Loucy (cell line): ENCODE measurements around the gene KLHL25.

Experiments used
- H2AFZ ChIP-seq: fragments of 200-600 bp; sonication (generic); 2 replicates; pipeline ENCODE4 v1.6.0; 2016; ENCODE audit warnings: antibody characterized with exemption, mild to moderate bottlenecking, low read length, moderate library complexity
- H3F3A ChIP-seq: fragments of 200-600 bp; 2 replicates; pipeline ENCODE4 v1.6.0; 2016; ENCODE audit warnings: antibody characterized with exemption, low read depth, mild to moderate bottlenecking
- H3K27me3 ChIP-seq: fragments of 200-600 bp; sonication (generic); 2 replicates; pipeline ENCODE4 v1.6.1; 2014; ENCODE audit warnings: low read length, mild to moderate bottlenecking; ENCODE audit not compliant: insufficient read depth, poor library complexity, severe bottlenecking
- H3K36me3 ChIP-seq: fragments of 200-600 bp; sonication (generic); 2 replicates; pipeline ENCODE4 v1.6.1; 2016; ENCODE audit warnings: low read length; ENCODE audit not compliant: insufficient read depth
- H3K4me1 ChIP-seq: fragments of 200-600 bp; sonication (generic); 2 replicates; pipeline ENCODE4 v1.5.1; 2014; ENCODE audit warnings: low read length, mild to moderate bottlenecking; ENCODE audit not compliant: insufficient read depth, poor library complexity, severe bottlenecking
- H3K4me2 ChIP-seq: fragments of 200-600 bp; sonication (generic); 2 replicates; pipeline ENCODE4 v1.6.0; 2014; ENCODE audit warnings: antibody characterized with exemption, low read length, low read depth, mild to moderate bottlenecking; ENCODE audit not compliant: poor library complexity, severe bottlenecking
- H3K4me3 ChIP-seq: fragments of 200-600 bp; sonication (generic); 2 replicates; pipeline ENCODE4 v1.5.1; 2014; ENCODE audit warnings: low read length, mild to moderate bottlenecking, mixed read lengths; ENCODE audit not compliant: poor library complexity, severe bottlenecking
- H3K79me2 ChIP-seq: fragments of 200-600 bp; sonication (generic); 2 replicates; pipeline ENCODE4 v1.6.1; 2014; ENCODE audit warnings: low read length; ENCODE audit not compliant: insufficient read depth
- H3K9ac ChIP-seq: fragments of 200-600 bp; sonication (generic); 2 replicates; pipeline ENCODE4 v1.6.0; 2014; ENCODE audit warnings: mild to moderate bottlenecking, low read depth, low read length, moderate library complexity; ENCODE audit not compliant: poor library complexity, severe bottlenecking
- H3K9me2 ChIP-seq: fragments of 200-600 bp; sonication (generic); replicated peaks from 2 replicates; pipeline ENCODE4 v1.6.1; 2016; ENCODE audit warnings: low read depth, low read length, mixed read lengths
- H3K9me3 ChIP-seq: fragments of 200-600 bp; sonication (generic); 2 replicates; pipeline ENCODE4 v1.6.1; 2014; ENCODE audit warnings: mild to moderate bottlenecking, antibody characterized with exemption, low read length, low read depth; ENCODE audit not compliant: insufficient read depth
- H4K20me1 ChIP-seq: fragments of 200-600 bp; sonication (generic); 2 replicates; pipeline ENCODE4 v1.6.0; 2014; ENCODE audit warnings: antibody characterized with exemption, low read length, mild to moderate bottlenecking; ENCODE audit not compliant: insufficient read depth, poor library complexity, severe bottlenecking
- EZH2phosphoT487 ChIP-seq: fragments of 200-600 bp; IDR thresholded peaks from 2 replicates; pipeline ENCODE4 v1.6.1; 2018; ENCODE audit warnings: antibody characterized with exemption, mild to moderate bottlenecking, moderate library complexity, borderline replicate concordance
- TF ChIP-seq, protein P1 (sequence below): fragments of 200-600 bp; sonication (generic); conservative IDR thresholded peaks from 2 replicates; pipeline ENCODE4 v1.5.1; 2014; ENCODE audit warnings: mild to moderate bottlenecking, antibody characterized with exemption, low read length

Gene KLHL25

DNA sequence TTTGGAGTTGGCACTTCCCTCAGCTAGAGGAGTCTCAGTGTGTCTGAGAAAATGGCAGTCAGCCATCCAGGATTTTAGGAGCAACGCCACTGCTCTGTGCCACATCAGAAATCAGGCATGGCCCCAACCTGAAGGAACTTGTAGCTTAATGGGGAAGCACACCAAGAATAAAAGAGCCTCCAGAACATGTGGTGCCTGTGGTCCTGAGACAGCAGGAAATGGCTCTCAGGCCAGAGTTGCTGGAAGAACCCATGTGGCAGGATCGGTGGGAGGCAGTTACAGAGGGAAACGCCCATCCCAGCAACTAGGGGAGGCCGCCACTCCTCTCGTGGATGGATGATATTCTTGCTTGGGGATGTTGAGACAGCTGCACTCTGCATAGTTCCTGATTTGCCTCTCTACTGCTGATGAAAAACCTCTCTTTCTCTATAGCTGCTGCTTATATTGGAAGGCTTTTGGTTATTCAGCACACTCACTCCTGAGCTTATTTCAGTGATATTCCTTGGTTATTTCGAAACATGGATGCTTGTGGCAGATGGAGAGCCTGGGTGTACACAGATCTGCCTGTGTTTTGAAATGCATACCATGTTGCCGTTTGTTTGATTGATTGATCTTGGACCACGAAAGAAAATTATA is 52.4 kb downstream of the KLHL25 start:
- no peaks in the 10 kb centered on the region for H3F3A ChIP-seq
- no peaks in the 10 kb centered on the region for H3K79me2 ChIP-seq
- no peaks in the 10 kb centered on the region for H3K4me1 ChIP-seq
- H3K9me2 ChIP-seq = no peaks in the 10 kb centered on the region
- H3K9ac ChIP-seq = no peak overlapping the region
- H3K9me3 ChIP-seq = no peaks in the 10 kb centered on the region
- no peaks in the 10 kb centered on the region for H4K20me1 ChIP-seq
- H3K27me3 ChIP-seq = no peaks in the 10 kb centered on the region
- no peak overlapping the region for H3K4me2 ChIP-seq
- no peak overlapping the region for H3K4me3 ChIP-seq
- TF ChIP-seq EZH2phosphoT487 = no peak
- peaks cover 89% of the 10 kb centered on the region for H3K36me3 ChIP-seq
- no peak overlapping the region for H2AFZ ChIP-seq

DNA sequence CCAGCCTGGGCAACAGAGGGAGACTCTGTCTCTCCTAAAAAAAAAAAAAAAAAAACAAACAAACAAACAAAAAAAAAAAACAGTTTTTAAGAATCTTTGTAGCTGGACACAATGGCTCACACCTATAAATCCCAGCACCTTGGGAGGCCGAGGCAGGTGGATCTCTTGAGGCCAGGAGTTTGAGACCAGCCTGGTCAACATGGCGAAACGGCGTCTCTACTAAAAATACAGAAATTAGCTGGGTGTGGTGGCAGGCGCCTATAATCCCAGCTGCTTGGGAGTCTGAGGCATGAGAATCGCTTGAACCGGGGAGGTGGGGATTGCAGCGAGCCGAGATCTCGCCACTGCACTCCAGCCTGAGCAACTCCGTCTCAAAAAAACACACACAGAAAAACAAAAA is 53.1 kb downstream of the KLHL25 start:
- peaks cover 89% of the 10 kb centered on the region for H3K36me3 ChIP-seq
- H3K79me2 ChIP-seq = no peaks in the 10 kb centered on the region
- H3K9me2 ChIP-seq = no peaks in the 10 kb centered on the region
- H3F3A ChIP-seq = no peaks in the 10 kb centered on the region
- no peak overlapping the region for H3K9ac ChIP-seq
- H2AFZ ChIP-seq = no peak overlapping the region
- no peaks in the 10 kb centered on the region for H3K9me3 ChIP-seq
- H3K4me3 ChIP-seq = no peak overlapping the region
- no peaks in the 10 kb centered on the region for H3K27me3 ChIP-seq
- H3K4me1 ChIP-seq = no peaks in the 10 kb centered on the region
- TF ChIP-seq, protein P1, sequence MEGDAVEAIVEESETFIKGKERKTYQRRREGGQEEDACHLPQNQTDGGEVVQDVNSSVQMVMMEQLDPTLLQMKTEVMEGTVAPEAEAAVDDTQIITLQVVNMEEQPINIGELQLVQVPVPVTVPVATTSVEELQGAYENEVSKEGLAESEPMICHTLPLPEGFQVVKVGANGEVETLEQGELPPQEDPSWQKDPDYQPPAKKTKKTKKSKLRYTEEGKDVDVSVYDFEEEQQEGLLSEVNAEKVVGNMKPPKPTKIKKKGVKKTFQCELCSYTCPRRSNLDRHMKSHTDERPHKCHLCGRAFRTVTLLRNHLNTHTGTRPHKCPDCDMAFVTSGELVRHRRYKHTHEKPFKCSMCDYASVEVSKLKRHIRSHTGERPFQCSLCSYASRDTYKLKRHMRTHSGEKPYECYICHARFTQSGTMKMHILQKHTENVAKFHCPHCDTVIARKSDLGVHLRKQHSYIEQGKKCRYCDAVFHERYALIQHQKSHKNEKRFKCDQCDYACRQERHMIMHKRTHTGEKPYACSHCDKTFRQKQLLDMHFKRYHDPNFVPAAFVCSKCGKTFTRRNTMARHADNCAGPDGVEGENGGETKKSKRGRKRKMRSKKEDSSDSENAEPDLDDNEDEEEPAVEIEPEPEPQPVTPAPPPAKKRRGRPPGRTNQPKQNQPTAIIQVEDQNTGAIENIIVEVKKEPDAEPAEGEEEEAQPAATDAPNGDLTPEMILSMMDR = no peak
- H3K4me2 ChIP-seq = no peak overlapping the region
- H4K20me1 ChIP-seq = no peaks in the 10 kb centered on the region

DNA sequence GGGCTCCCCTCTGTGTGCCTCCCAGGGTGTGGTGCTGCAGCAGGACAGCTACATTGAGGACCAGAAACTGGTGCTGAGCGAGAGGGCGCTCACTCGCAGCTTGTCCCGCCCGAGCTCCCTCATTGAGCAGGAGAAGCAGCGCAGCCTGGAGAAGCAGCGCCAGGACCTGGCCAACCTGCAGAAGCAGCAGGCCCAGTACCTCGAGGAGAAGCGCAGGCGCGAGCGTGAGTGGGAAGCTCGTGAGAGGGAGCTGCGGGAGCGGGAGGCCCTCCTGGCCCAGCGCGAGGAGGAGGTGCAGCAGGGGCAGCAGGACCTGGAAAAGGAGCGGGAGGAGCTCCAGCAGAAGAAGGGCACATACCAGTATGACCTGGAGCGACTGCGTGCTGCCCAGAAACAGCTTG is 53.7 kb downstream of the KLHL25 start:
- Histone ChIP-seq H3F3A (no peaks in the 10 kb centered on the region), H3K36me3 (peaks cover 89% of the 10 kb centered on the region), H3K9me2 (no peaks in the 10 kb centered on the region), H3K4me1 (no peaks in the 10 kb centered on the region), H3K27me3 (no peaks in the 10 kb centered on the region), H3K4me2 (no peak overlapping the region), H3K79me2 (no peaks in the 10 kb centered on the region), H4K20me1 (no peaks in the 10 kb centered on the region), H3K9me3 (no peaks in the 10 kb centered on the region), H2AFZ (no peak overlapping the region), H3K9ac (no peak overlapping the region), H3K4me3 (no peak overlapping the region)
- TF ChIP-seq, protein P1 = no peak
- no peak for TF ChIP-seq EZH2phosphoT487

DNA sequence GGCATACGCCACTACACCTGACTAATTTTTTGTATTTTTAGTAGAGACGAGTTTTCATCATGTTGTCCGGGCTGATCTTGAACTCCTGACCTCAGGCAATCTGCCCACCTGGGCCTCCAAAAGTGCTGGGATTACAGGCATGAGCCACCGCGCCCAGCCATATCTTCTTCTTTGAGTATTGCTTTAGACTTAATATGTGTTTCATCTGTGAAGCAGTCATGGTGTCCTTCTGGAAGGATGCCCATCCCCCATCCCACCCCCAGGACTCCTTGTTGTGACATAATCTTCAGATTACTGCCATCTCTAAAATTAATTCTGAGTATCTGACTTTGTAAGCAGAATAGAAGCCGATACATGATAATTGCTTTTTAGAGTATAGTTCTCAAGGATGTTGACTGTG is 57.7 kb downstream of the KLHL25 start:
- H3K27me3 ChIP-seq = no peaks in the 10 kb centered on the region
- H4K20me1 ChIP-seq = no peaks in the 10 kb centered on the region
- H3K9me3 ChIP-seq = peaks cover 4% of the 10 kb centered on the region; the same call in 1 of the 2 replicates
- no peak overlapping the region for H3K4me2 ChIP-seq
- H3K9me2 ChIP-seq = no peaks in the 10 kb centered on the region
- peaks cover 82% of the 10 kb centered on the region for H3K36me3 ChIP-seq
- H2AFZ ChIP-seq = no peak overlapping the region
- H3K4me3 ChIP-seq = no peak overlapping the region
- H3K9ac ChIP-seq = no peak overlapping the region
- no peak for TF ChIP-seq EZH2phosphoT487
- TF ChIP-seq, protein P1 = no peak
- no peaks in the 10 kb centered on the region for H3K79me2 ChIP-seq
- no peaks in the 10 kb centered on the region for H3F3A ChIP-seq
- H3K4me1 ChIP-seq = no peaks in the 10 kb centered on the region
